Measurements from ENCODE around the gene CDC42BPB. TPM values are rescaled to one million over a fixed set of nuclear protein-coding genes. Genes with fewer than 3 reads are reported as not detected.
A peak's percentile ranks its signal among the peaks of the same experiment; 100 is the strongest.

Gene CDC42BPB
- total and polyA plus RNA-seq, 2 of the 13 experiments (the other 11 are each of a cell fraction or from before 2014, with no cell fraction given): 19.7 to 32.3 TPM

DNA sequence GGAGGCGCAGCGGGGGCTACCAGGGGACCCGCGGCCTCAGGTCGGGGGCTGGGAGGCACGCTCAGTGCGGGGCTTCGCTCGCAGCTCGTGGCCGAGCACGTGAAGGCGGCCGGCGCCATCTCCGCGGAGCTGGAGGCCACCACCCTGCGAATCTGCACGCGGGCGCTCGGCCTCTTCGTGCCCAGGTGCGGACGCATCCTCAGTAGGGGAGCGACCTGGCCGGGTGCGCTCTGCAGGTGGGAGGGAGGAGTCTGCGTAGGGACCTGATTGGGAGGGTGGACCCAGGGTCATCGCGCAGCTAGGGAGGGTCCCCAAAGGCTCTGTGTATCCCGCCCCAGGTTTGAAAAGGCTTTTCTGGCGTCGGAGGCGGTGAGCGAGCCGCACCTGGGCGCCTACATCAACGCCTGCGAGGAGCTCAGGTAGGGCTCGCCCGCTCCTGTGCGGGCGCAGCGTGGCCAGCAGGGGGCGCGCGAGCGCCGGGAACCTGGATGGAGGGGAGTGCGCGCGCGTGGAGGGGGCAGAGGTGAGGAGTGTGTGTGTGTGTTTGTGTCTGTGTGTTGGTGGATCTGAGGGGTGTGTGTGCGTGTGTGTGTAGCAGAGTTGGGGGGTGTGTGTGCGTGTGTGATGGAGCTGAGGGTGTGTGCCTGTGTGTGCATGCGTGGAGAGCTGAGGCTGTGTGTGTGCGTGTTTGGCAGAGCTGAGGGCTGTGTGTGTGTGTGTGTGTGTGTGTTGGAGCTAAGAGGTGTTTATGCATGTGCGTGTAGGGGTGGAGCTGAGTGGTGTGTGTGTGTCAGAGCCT, 47.5 kb upstream of the CDC42BPB start (continued):
- TF ChIP-seq MTF2 (CRISPR knock-in tag; IDR thresholded peaks at IDR 0.05; ENCODE audit: borderline replicate concordance): no peak
- TF ChIP-seq ZNF564 (CRISPR knock-in tag; IDR thresholded peaks at IDR 0.05): no peak
- no peak for TF ChIP-seq CCAR2 (optimal IDR thresholded peaks at IDR 0.05; ENCODE audit: low read depth, low read length)
- peak; percentile 3 for TF ChIP-seq HNRNPLL (IDR thresholded peaks at IDR 0.05; ENCODE audit: low read depth, low read length, poor library complexity, severe bottlenecking)
- no peak for TF ChIP-seq SP140L (CRISPR knock-in tag; IDR thresholded peaks at IDR 0.05; ENCODE audit: borderline replicate concordance)
- 0 out of 2 replicates have a peak, but pooled peaks have one; percentile 39 for TF ChIP-seq GATAD2A (CRISPR knock-in tag; IDR thresholded peaks at IDR 0.05)
- TF ChIP-seq CHCHD3 (CRISPR knock-in tag; IDR thresholded peaks at IDR 0.05): no peak; the same call in 1 of the 2 replicates
- TF ChIP-seq, protein P1, sequence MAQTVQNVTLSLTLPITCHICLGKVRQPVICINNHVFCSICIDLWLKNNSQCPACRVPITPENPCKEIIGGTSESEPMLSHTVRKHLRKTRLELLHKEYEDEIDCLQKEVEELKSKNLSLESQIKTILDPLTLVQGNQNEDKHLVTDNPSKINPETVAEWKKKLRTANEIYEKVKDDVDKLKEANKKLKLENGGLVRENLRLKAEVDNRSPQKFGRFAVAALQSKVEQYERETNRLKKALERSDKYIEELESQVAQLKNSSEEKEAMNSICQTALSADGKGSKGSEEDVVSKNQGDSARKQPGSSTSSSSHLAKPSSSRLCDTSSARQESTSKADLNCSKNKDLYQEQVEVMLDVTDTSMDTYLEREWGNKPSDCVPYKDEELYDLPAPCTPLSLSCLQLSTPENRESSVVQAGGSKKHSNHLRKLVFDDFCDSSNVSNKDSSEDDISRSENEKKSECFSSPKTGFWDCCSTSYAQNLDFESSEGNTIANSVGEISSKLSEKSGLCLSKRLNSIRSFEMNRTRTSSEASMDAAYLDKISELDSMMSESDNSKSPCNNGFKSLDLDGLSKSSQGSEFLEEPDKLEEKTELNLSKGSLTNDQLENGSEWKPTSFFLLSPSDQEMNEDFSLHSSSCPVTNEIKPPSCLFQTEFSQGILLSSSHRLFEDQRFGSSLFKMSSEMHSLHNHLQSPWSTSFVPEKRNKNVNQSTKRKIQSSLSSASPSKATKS (CRISPR knock-in tag; IDR thresholded peaks at IDR 0.05): no peak
- TF ChIP-seq RFXANK (CRISPR knock-in tag; IDR thresholded peaks at IDR 0.05): no peak
- TF ChIP-seq SKIL (CRISPR knock-in tag; IDR thresholded peaks at IDR 0.05; ENCODE audit: borderline replicate concordance): 0 out of 2 replicates have a peak, but pooled peaks have one; percentile 6
- TF ChIP-seq KLF16 (CRISPR knock-in tag; IDR thresholded peaks at IDR 0.05): no peak
- no peak; the same call in 1 of the 2 replicates for TF ChIP-seq SALL2 (CRISPR knock-in tag; IDR thresholded peaks at IDR 0.05)
- TF ChIP-seq, protein P2, sequence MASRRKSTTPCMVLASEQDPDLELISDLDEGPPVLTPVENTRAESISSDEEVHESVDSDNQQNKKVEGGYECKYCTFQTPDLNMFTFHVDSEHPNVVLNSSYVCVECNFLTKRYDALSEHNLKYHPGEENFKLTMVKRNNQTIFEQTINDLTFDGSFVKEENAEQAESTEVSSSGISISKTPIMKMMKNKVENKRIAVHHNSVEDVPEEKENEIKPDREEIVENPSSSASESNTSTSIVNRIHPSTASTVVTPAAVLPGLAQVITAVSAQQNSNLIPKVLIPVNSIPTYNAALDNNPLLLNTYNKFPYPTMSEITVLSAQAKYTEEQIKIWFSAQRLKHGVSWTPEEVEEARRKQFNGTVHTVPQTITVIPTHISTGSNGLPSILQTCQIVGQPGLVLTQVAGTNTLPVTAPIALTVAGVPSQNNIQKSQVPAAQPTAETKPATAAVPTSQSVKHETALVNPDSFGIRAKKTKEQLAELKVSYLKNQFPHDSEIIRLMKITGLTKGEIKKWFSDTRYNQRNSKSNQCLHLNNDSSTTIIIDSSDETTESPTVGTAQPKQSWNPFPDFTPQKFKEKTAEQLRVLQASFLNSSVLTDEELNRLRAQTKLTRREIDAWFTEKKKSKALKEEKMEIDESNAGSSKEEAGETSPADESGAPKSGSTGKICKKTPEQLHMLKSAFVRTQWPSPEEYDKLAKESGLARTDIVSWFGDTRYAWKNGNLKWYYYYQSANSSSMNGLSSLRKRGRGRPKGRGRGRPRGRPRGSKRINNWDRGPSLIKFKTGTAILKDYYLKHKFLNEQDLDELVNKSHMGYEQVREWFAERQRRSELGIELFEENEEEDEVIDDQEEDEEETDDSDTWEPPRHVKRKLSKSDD (CRISPR knock-in tag; IDR thresholded peaks at IDR 0.05; ENCODE audit: low read depth): no peak; the same call in 1 of the 2 replicates
- no peak for TF ChIP-seq MLX (CRISPR knock-in tag; IDR thresholded peaks at IDR 0.05)
- TF ChIP-seq ZNF562 (CRISPR knock-in tag; IDR thresholded peaks at IDR 0.05; ENCODE audit: borderline replicate concordance): no peak
- no peak for TF ChIP-seq ZNF775 (CRISPR knock-in tag; IDR thresholded peaks at IDR 0.05; ENCODE audit: borderline replicate concordance)
- TF ChIP-seq UBTF (CRISPR knock-in tag; IDR thresholded peaks at IDR 0.05): no peak
- TF ChIP-seq TGIF2 (CRISPR knock-in tag; IDR thresholded peaks at IDR 0.05): no peak
